OCI-LY1 (cell line): ENCODE data around the gene NDST3.

Experiments used
- CTCF ChIP-seq: fragments of 200-600 bp; sonication (generic), shearing (Covaris generic); IDR thresholded peaks from 2 replicates; pipeline ENCODE4 v1.5.1; 2017; ENCODE audit warnings: mild to moderate bottlenecking, antibody characterized with exemption, low read length, moderate library complexity, mixed read lengths
- EZH2 ChIP-seq: fragments of 200-600 bp; sonication (generic), shearing (Covaris generic); IDR thresholded peaks from 2 replicates; pipeline ENCODE4 v1.8.0; 2017; ENCODE audit warnings: borderline replicate concordance, mixed run types, mild to moderate bottlenecking, antibody characterized with exemption, low read length, moderate library complexity, mixed read lengths

GRCh38 chr4:118259111-118259510 is 224.8 kb downstream of the NDST3 start:
- TF ChIP-seq CTCF: no peak
- no peak for TF ChIP-seq EZH2
